Stimulated activated CD8-positive, alpha-beta memory T cell treated with anti-CD3 and anti-CD28 coated beads, Interleukin-15, amount 100 ng/mL, for 1 hour (primary cell): ENCODE results near the gene NRP1.

ENCODE experiments used
- DNase-seq: peaks from one replicate; pipeline ENCODE4 v3.0.0-alpha.2; 2020; ENCODE audit warnings: low read depth

The NRP1 gene

DNA sequence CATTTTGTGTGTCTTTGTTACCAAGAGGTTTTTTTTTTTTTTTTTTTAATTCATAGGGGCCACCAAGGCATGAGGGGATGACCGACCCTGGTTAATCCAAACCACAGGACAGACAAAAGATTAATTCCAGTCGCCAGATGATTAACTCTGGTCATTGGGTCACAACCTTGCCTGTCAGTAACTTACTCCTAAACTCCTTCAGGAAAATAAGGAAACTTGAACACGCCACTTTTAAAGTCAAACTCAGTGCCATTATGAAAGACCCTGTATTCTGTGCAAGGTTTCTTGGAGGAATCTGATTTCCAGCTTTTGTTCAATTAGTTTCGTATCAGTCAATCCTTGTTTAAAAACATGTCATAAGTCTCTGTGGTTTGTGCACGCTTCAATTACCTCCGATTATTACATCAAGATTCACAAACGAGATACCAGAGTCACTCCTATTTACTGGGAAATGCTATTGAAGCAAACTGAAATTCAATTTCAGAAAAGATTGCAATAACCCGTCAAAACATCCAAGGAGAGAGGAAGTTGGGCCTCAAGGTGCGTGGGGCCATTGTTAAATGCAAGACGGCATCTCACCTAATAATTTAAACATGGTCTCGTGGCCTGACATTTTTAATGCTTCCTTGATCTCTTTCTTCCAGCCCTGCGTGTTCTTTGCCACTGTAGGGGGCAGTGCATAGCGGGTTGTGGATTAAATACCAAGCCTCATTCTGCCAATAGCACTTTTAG lies 44.0 kb downstream of the NRP1 start:
- no peak for DNase-seq

- DNase-seq, result no peak
Measured at GRCh38 chr10:33289776-33290175, 44.7 kb downstream of the NRP1 start.

DNA sequence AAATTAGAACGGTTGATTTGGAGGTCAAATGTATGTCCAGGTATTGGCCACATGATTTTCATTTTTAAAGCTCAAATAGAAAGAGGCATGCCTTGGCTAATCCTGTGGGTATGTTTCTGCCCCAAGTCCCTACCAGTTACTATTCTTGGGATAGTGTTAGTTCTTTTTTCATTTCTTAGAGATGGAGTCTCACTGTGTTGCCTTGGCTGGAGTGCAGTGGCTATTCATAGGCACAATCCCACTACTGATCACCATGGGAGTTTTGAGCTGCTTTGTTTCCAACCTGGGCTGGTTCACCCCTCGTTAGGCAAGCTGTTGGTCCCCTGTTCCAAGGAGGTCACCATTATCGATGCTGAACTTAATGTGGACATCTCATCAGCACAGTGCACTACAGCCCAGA lies 46.3 kb downstream of the NRP1 start:
- no peak for DNase-seq

DNA sequence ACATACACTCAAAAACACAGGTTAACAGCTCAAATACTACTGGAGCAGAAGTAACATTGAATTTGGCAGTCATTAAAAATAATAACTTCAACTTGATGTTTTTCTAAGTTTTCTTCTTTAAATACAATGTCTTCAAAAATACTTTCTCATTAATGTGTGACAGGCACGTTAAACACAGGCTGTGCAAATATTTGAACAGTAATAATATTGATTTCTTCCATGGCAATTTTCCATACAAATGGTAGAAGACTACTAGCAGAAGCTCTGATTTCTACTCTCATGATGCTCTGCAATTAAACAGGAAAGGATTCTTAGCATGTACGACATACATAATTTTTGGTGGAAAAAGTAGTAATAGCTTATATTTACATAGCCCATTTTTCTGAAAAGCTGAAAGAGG lies 47.4 kb downstream of the NRP1 start:
- no peak for DNase-seq

DNA sequence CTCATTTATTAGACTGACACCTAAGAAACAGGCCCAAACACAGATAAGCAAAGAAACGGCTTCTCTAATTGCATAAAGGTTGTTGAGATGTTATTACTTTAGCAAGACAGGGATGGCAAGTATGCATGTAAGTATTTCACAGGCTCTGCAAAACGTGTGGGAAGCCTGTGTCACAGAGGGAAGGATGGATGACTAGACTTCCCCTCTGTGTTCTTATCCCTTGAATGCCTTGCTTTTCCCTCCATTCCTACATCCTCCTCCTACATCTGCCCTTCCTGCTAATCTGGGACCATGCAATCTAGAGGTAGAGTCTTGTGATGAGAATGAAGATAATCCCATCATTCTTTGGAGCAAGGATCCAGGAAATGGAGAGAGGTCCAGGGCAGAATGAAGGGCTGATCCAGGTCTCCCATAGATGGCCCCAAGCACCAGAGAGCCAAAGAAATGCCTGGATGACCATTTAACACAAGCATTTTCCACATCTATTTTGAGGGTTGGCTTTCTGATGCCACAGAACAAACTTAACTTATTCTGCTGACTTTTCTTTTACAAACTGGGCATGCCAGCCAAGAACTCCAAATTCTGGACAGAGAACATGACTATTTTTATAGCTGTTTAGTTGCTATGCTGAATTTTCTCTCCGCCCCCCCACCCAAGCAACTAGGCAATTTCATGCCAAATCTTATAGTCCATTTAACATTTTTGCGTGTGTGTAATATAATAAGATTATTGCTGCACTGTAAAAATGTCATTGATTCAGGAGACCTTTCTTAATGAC lies 48.1 kb downstream of the NRP1 start:
- no peak for DNase-seq

DNA sequence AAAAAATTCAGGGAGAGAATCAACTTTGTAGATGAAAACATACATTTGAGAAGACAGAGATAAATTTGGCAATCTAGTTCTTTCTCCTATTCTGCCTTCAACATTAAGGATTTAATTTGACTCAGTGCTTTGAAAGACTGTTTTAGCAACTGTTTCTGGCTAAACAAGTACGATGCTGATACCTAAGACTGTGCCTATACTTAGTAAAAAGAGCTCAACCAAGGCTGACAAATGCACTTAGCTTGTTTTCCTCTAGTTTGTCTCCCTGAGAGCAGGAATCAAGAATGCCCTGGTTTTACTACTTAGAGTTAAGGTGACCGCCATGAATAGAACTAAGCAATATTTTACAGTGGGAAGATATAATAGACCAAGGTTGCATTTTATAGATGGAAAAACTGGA lies 49.5 kb downstream of the NRP1 start:
- no peak for DNase-seq

GRCh38 chr10:33279811-33280602 lies 54.5 kb downstream of the NRP1 start:
- DNase-seq, result no peak

DNA sequence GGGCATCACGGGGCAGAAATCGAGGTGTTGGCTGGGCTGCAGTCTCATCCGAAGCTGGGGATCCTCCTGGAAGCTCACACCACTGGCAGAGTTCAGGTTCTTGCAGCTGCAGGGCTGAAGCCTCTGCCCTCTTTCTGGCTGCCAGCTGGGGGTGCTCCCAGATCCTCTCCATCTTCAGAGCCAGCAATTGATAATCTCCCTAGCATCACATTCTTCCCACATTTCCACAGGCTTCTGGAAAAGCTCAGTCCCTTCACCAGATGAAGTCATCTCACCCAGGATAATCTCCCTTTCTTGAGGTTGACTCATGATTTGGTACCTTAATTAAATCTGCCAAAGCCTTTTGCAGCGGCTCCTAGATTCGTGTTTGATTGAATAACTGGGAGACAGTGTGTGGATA lies 55.2 kb downstream of the NRP1 start:
- DNase-seq, result no peak

- no peak for DNase-seq
Measured at GRCh38 chr10:33278198-33278597, 56.3 kb downstream of the NRP1 start.

- no peak for DNase-seq
Measured at GRCh38 chr10:33277135-33277536, 57.3 kb downstream of the NRP1 start.

GRCh38 chr10:33276282-33276923 lies 58.1 kb downstream of the NRP1 start:
- no peak for DNase-seq

DNA sequence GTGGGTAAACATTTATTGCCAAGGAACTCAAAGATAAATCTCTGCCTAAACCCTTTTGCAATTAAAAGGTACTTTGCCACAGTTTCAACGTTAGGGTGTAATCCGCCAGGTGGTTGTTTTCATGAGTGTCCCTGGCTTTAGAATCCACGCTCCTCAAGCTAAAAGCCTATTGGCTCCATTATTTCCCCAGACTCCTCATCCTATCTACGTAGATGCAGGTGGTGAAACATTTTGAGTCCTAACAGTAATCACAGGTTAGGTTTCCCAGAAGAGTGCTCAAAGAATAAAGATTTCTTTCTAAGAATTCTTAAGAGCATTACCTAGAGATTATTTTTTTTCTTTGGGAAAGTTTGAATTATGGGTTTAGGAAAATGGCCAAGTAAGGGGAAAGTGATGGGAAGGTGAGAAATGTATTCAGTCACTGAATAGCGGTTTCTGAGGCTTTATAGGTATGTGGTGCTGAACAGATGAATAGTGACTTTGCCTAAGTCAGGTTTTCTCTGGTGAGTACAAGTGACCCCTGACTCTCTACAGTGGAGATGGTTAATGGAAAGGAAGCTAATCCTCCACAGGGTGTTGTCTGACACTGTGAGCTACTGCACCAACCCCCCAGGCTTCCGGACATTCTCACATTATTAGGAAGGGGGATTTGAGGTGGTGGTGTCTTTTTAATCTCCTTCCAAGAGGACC lies 60.2 kb downstream of the NRP1 start:
- no peak for DNase-seq

- no peak for DNase-seq
Measured at GRCh38 chr10:33273295-33274002, 61.0 kb downstream of the NRP1 start.

DNA sequence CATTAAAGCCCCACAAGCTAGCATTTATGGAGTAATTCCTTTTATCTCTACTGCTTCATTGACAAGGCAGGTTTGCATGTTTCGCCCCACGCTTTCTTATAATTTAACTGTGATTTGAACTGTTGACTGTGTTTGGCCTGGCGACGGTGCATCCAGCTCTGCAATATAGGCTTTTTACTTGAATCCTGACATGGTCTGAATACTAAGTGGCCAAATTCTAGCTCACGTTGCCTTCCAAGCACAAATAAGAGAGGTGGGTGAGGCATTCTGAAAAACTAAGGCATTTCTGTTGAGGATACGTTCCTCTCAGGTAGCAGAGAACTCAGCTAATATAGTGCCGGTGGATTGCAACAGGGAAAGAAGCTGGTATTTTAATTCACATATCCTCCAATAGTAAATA lies 61.8 kb downstream of the NRP1 start:
- DNase-seq, result no peak

DNA sequence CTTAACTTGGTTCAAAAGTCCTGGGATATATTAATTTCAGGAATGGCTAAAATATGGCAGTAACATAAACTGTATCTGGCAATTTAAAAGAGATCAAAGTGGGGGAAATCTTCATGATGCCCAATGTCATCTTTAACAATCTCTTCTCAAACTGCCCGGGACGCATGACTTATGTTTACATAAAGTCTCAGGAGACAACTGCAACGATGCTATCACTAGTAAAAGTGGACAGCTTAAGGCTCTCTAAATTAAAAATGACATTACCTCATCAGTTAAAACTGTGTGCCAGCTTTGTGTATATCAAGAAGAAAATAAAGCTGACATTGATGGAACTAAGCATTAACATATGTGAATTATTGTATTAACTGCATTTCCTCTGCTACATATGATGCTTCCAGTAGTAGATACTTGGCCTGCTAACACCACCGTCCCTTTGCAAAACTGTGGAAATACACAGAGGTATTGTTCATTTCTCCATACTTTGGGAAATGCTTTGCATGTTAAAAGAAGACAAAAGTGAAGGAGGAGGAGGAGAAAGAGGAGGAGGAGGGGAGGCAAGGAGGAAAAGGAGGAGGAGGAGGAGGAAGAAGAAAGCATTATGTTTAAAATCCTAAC lies 62.4 kb downstream of the NRP1 start:
- no peak for DNase-seq

- DNase-seq, result no peak
Measured at GRCh38 chr10:33270971-33271370, 63.5 kb downstream of the NRP1 start.

- DNase-seq, result no peak
Measured at GRCh38 chr10:33267708-33268107, 66.8 kb downstream of the NRP1 start.

- DNase-seq, result no peak
Measured at GRCh38 chr10:33265621-33266020, 68.8 kb downstream of the NRP1 start.

GRCh38 chr10:33263453-33263852 lies 71.0 kb downstream of the NRP1 start:
- no peak for DNase-seq

- no peak for DNase-seq
Measured at GRCh38 chr10:33262871-33263270, 71.6 kb downstream of the NRP1 start.
